Kidney capillary endothelial cell (primary cell): ENCODE measurements around the gene NUMA1.

Source experiments
- DNase-seq: peaks from one replicate; pipeline ENCODE4 v3.0.0-alpha.2; 2018; ENCODE audit warnings: low spot score

The NUMA1 gene

DNA sequence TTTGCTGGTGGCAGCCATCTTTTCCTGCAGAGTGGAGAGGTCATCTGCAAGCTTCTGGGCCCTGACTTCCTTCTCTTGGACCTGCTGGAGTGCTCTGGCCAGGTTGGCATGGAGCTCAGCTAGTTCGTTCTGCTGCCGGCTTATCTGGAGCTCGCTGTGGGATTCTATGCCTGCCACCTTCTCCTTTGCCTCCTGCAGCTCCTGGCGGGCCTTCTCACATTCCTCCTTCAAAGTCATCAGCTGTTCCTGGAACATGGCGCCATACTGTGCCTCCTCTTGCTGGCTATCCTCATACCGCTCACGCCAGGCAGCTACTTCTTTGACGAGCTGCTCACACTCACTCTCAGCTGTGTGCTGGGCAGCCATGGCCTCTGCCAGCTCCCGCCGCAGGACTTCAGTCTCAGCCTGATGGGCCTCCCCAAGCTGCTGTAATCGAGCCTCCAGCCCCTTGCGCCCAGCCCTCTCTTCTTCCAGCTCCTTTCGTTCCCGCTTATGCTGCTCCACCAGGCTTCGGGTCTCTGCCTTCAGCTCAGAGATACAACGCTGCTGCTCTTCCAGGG, 65.5 kb downstream of the NUMA1 start:
- DNase-seq = no peak

GRCh38 chr11:72013765-72014711, 66.3 kb downstream of the NUMA1 start:
- no peak for DNase-seq

DNA sequence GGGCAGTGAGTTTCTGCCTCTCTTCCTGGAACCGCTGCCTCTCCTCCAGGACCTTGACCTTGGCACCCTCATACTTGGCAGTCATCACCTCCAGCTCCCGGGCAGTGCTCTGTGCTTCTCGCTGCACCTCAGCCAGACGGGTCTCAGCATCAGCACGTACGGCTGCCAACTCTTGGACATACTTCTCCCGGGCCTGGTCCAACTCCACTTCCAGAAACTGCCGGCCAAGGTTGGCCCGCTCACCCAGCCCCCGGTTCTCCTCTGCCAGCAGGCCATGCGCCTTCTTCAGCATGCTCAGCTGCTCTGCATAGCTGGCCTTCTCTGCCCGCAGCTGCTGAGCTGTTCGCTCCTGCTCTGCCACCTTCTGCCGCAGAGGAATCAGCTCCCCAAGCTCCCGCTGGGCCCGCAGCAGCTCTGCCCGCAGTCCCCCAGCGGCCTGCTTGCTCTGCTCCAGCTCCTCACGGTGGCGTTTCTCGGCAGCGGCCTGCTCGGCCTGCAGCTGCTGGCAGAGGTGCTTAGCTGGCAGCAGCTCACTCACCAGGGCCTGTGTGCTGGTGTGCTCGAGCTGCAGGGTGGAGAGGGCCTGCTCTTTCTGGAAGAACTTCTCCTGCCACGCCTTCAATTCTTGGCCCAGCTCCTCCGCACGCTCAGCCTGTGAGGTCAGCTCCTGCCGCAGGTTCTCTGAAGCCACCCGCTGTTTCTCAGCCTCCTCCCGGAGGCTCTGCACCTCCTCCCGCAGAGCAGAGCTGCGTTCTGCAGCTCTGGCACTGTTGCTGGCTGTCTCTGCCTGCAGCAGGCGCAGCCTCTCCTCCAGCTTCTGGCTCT, 67.2 kb downstream of the NUMA1 start:
- no peak for DNase-seq

- no peak for DNase-seq
Measured at GRCh38 chr11:72012091-72012630, 68.2 kb downstream of the NUMA1 start.

DNA sequence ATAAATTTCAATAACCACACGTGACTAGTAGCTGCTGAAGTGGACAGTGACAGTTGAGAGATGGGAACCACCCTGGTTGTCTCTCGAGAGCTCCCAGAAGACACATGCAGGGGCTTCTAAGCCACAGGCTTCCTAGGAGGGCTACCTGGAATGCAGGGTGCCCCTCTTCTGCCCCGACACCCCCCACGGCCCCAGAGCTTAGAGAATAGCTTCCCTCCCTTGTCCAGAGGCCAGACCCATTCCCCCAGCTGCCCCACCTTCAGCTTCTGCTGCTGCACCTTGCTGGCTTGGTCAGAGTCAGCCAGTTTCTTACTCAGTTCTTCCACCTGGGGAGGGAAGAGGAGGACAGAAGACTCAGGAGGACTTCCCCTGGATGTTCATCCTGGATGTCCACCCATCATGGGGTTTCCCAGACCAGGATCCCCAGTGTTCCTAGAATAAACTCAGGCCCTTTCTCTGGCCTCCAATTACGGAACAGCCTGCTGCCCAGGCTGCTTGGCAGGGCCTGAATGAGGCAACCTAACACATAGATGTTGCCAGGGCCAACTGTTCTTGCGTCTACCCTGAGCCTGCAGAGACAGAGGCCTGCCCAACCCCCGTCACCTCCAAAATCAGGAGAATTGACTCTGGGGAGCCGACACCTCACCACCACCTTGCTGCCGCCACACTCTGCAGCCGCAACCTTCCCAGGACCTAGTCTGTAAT, 69.7 kb downstream of the NUMA1 start:
- DNase-seq = no peak

DNA sequence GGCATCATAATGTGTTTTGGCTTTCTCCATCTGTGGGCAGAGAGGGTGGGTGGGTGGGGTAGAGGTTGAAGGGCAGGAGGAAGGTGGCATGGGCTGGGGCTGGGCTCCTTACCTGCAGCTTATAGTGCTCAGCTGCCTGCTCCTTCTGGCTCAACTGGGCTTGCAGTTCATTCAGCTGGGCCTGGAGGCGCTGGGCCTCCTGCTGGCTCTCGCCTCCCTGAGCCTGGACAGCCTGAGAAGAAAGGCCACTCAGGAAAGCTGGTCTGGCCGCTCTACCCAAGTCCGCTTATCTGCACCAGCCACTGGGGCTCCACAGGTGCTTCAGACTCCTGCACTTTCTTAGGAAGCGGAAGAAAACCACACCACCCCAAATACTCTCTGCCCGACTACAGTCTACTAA, 71.2 kb downstream of the NUMA1 start:
- DNase-seq = no peak

GRCh38 chr11:72008728-72009127, 71.6 kb downstream of the NUMA1 start:
- no peak for DNase-seq

GRCh38 chr11:72007587-72007986, 72.8 kb downstream of the NUMA1 start:
- DNase-seq = no peak

GRCh38 chr11:72007089-72007476, 73.3 kb downstream of the NUMA1 start:
- no peak for DNase-seq

GRCh38 chr11:72006309-72007088, 73.8 kb downstream of the NUMA1 start:
- DNase-seq = no peak

- DNase-seq = no peak
Measured at GRCh38 chr11:72005347-72006260, 74.7 kb downstream of the NUMA1 start.

DNA sequence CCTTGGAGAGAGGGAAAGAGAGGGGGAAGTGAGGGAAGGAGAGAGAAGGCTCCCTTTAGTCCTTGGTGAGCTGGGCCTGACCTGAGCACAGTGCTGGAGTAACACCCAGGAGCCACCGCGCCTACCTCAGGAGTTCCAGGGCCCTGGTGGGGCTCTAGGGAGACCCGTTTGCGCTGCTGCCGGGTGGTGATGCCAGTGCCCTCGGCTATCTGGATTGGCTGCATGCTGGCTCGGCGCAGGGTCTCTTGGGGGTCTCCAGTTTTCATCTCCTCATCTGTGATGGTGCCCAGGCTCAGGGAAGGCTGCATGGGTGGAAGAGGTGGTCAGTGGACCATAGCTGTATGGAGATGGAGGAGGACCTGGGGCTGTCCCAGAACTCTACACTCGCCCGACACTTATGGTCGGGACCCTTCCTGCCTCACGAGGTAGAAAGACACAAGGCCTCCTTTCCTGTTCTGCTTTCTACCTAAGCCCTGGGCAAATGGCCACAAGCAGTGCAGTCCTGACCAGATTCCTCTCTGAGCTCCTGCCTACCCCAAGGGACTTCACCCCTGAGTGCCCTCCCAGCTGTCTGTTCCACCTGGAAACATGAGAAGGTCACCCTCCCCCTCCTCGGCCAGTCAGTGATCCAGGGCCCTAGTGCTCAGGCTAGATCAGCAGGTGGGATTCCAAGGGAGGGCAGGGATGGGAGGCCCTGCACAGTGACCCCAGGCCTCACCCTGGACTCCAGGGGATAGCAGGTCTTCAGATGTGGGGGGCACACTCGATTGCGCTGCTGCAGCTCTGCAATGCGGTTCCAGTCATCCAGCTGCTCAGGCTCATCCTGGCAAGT, 75.6 kb downstream of the NUMA1 start:
- DNase-seq = no peak

DNA sequence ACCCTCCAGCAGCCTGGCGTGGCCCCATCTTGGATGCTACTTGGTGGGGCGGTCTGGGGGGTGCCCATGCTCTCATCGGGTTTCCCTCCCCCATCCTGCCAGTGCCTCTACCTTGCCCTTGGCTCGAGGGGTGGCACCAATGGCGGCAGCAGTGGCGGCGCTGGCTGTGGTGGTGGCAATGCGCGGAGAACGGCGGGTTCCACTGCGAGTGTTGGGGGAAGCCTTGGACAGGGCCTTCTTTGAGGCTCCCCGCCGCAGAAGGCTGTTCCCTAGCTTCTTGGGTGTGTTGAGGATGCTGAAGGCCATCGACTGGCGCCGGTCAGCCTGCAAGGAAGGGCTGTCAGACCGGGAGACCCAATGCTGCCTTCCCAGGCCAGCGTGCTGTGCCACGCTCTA, 76.6 kb downstream of the NUMA1 start:
- DNase-seq = no peak

GRCh38 chr11:72002841-72003775, 77.2 kb downstream of the NUMA1 start:
- no peak for DNase-seq

- no peak for DNase-seq
Measured at GRCh38 chr11:72001834-72002591, 78.3 kb downstream of the NUMA1 start.

DNA sequence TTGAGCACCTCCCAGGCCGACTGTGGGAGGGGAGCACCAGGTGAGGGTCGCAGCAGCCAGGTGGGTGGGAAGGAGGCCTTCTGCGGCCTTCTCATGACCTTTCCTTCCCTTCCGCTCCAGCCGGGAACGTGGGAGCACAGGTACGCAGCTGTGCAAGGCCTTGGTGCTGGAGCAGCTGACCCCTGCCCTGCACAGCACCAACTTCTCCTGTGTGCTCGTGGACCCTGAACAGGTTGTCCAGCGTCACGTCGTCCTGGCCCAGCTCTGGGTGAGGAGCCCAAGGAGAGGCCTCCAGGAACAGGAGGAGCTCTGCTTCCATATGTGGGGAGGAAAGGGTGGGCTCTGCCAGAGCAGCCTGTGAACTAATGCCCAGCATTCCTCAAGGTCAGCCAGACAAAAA, 79.1 kb downstream of the NUMA1 start:
- no peak for DNase-seq

GRCh38 chr11:72000202-72000867, 80.0 kb downstream of the NUMA1 start:
- no peak for DNase-seq
